ENCODE measurements around the gene EEIG1. TPM values are rescaled to one million over a fixed set of nuclear protein-coding genes. Genes with fewer than 3 reads are reported as not detected.
A peak's percentile ranks its signal among the peaks of the same experiment; 100 is the strongest.

Gene EEIG1
- total and polyA plus RNA-seq, 9 of the 15 experiments (the other 6 are each of a cell fraction or from before 2014, with no cell fraction given) = 0.17 to 16.7 (median 3.6) TPM

GRCh38 chr9:127974769-127975261 is 6.0 kb downstream of the EEIG1 start:
- no peak overlapping the region for H2AFZ ChIP-seq (ENCODE audit: low read depth, low read length)
- no peak overlapping the region for H3K4me3 ChIP-seq
- peaks cover 67% of the 10 kb centered on the region for H4K20me1 ChIP-seq (replicated peaks; ENCODE audit: control insufficient read depth, insufficient read depth, low read length)
- no peaks in the 10 kb centered on the region for H3K27me3 ChIP-seq (ENCODE audit: control insufficient read depth in 2 of 2, insufficient read depth in 2 of 2, low read length in 2 of 2)
- peak overlapping the region in 1 of 2 experiments; percentile 61; a peak in 2 of 4 replicates for H3K9ac ChIP-seq (ENCODE audit: insufficient read depth in 1 of 2, low read depth in 2 of 2, low read length in 2 of 2)
- DNase-seq (ENCODE audit: extremely low read depth in 1 of 4, low spot score in 3 of 4) = no peak
- no peaks in the 10 kb centered on the region for H3K9me3 ChIP-seq (replicated peaks; ENCODE audit: control insufficient read depth, insufficient read depth, low read depth, low read length)
- no peaks in the 10 kb centered on the region for H3K9me1 ChIP-seq (ENCODE audit: control insufficient read depth, insufficient read depth, low read length)
- WGBS (ENCODE audit: insufficient coverage, low coverage, missing lambda C conversion rate) = 77% methylated on average over 7 of the region's 10 CpGs
- peaks cover 6% of the 10 kb centered on the region; the same call in 1 of the 3 replicates for H3K36me3 ChIP-seq (ENCODE audit: control insufficient read depth, insufficient read depth, low read length)
- FAIRE-seq = no peak
- CTCF ChIA-PET (ENCODE audit: low intra/inter-chr PET ratio) = no interaction called here
- POLR2A ChIA-PET = interaction anchor here (0.6 to 1.3 kb wide), 6 partner anchors 8 to 902 kb away, joined by 3 to 6 read pairs (median 3); no protein-coding TSS in a partner anchor
- in situ Hi-C loops (cut with MboI) = no loop called here
- H3K4me2 ChIP-seq (ENCODE audit: insufficient read depth, low read length) = no peak overlapping the region
- no peak for ATAC-seq
- no TSS peak for BruUV-seq (replicated peaks)
- H3K79me2 ChIP-seq (ENCODE audit: control insufficient read depth, insufficient read depth, low read length) = peaks cover 81% of the 10 kb centered on the region
- no peak overlapping the region for H3K27ac ChIP-seq (ENCODE audit: extremely low read depth, low read depth, low read length)
- H3K4me1 ChIP-seq (replicated peaks in 1 of 2; ENCODE audit: control insufficient read depth in 2 of 2, insufficient read depth in 2 of 2, low read length in 2 of 2) = peaks cover 28 to 80% of the 10 kb centered on the region in 2 experiments
- intact Hi-C loops (cut with micrococcal nuclease) = no loop called here
- TF ChIP-seq ZBTB5 (IDR thresholded peaks at IDR 0.05) (no peak), FOXJ2 (tag; IDR thresholded peaks at IDR 0.05) (no peak), RBFOX2 (IDR thresholded peaks at IDR 0.05; ENCODE audit: low read depth, low read length) (0 out of 2 replicates have a peak, but pooled peaks have one; percentile 28), CBX2 (IDR thresholded peaks at IDR 0.05; ENCODE audit: insufficient read depth, low read length, poor library complexity, severe bottlenecking) (no peak)

Measured in K562 (cell line).